ENCODE data around the gene ZNF391. TPM values are rescaled to one million over a fixed set of nuclear protein-coding genes. Genes with fewer than 3 reads are reported as not detected.
A peak's percentile ranks its signal among the peaks of the same experiment; 100 is the strongest.

The ZNF391 gene
- 8.3 TPM for total RNA-seq (ENCODE audit: unreplicated experiment)
- long read RNA-seq: 0 reads

DNA sequence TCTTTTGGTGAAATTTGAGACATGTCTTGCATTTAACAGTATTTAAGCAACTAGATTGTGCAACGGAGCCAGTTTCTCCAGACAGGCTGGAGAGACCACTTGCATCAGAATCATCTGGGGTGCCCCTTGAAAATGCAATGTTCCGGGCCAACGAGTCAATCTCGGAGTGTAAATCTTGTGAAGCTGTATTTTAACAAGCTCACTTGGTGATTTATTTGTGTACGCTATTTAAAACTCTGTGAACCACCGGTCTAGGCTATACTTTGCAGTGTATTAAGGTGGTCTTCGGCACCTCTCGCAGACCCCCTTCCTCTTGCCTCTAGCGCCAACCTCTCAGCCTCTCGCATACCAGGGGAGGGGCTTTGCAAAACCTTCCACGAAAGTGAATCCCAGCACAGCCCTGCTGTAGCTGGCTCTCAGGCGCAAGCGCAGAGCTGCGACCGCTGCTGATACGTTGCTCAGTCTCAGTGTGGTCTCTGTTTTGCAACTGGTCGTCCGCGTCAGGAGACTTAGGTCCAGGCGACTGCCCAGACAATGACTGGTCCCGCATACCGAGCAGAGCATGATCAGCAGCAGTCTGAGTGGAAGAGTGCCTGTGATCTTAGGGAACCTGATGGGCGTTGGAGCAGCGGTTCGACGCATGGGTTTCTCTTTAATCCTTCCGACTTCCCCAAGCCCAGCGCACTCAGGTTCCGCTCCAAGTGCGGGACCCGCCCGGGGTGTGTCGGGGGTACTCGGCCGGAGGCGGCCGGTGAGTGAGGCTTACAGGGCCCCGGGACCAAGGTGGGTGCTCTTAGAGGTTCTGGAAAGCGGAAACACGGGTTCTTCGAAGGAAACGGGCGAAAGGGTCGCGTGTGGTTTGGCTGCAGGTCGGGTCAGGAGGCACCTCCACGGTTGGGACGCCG is at the start of gene ZNF391:
ZNF391 (plus strand) TSS at position 467 of the 905 bp plus-strand sequence. CDS start 11,612 bp downstream, outside the sequence.
- H3K9me3 Mint-ChIP-seq (ENCODE audit: unreplicated experiment): no peaks in the 10 kb centered on the region
- H3K4me1 Mint-ChIP-seq (ENCODE audit: low read depth, unreplicated experiment): peaks cover 2% of the 10 kb centered on the region
- peak; percentile 83 for DNase-seq
- H3K4me3 Mint-ChIP-seq (ENCODE audit: unreplicated experiment): peak within 1 kb of the TSS; percentile 94
- H3K27me3 Mint-ChIP-seq (ENCODE audit: unreplicated experiment): peaks cover 2% of the 10 kb centered on the region
- H3K27ac Mint-ChIP-seq (ENCODE audit: unreplicated experiment): peak within 1 kb of the TSS; percentile 96
- H3K36me3 Mint-ChIP-seq (ENCODE audit: unreplicated experiment): peaks cover 7% of the 10 kb centered on the region
- TF ChIP-seq, protein P1, sequence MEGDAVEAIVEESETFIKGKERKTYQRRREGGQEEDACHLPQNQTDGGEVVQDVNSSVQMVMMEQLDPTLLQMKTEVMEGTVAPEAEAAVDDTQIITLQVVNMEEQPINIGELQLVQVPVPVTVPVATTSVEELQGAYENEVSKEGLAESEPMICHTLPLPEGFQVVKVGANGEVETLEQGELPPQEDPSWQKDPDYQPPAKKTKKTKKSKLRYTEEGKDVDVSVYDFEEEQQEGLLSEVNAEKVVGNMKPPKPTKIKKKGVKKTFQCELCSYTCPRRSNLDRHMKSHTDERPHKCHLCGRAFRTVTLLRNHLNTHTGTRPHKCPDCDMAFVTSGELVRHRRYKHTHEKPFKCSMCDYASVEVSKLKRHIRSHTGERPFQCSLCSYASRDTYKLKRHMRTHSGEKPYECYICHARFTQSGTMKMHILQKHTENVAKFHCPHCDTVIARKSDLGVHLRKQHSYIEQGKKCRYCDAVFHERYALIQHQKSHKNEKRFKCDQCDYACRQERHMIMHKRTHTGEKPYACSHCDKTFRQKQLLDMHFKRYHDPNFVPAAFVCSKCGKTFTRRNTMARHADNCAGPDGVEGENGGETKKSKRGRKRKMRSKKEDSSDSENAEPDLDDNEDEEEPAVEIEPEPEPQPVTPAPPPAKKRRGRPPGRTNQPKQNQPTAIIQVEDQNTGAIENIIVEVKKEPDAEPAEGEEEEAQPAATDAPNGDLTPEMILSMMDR (IDR thresholded peaks at IDR 0.05; ENCODE audit: partially characterized antibody, unreplicated experiment): no peak

DNA sequence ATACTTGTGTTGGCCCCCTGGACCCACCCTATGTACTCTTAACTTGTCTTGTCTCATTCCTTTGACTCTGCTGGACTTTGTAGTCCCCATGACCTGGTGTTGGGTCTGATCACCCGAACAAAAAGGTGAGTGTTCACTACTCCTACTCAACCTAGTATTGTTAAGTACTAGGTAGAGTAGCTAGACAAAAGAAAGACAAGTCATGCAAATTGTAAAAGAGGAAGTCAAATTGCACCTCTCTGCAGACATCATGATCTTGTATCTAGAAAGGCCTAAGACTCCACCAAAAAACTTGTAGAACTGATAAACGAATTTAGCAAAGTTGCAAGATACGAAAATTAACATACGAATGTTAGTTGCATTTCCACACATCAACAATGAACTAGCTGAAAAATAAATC is 35.7 kb upstream of the ZNF391 start:
- no peaks in the 10 kb centered on the region for H3K27me3 Mint-ChIP-seq (ENCODE audit: unreplicated experiment)
- H3K4me1 Mint-ChIP-seq (ENCODE audit: low read depth, unreplicated experiment): no peaks in the 10 kb centered on the region
- H3K4me3 Mint-ChIP-seq (ENCODE audit: unreplicated experiment): no peak overlapping the region
- no peaks in the 10 kb centered on the region for H3K36me3 Mint-ChIP-seq (ENCODE audit: unreplicated experiment)
- TF ChIP-seq, protein P1 (IDR thresholded peaks at IDR 0.05; ENCODE audit: partially characterized antibody, unreplicated experiment): no peak
- no peak for DNase-seq
- peaks cover 3% of the 10 kb centered on the region for H3K9me3 Mint-ChIP-seq (ENCODE audit: unreplicated experiment)
- no peak overlapping the region for H3K27ac Mint-ChIP-seq (ENCODE audit: unreplicated experiment)

- Mint-ChIP-seq H3K9me3 (ENCODE audit: unreplicated experiment) (peaks cover 2% of the 10 kb centered on the region), H3K27ac (ENCODE audit: unreplicated experiment) (no peak overlapping the region), H3K36me3 (ENCODE audit: unreplicated experiment) (peaks cover 29% of the 10 kb centered on the region), H3K4me1 (ENCODE audit: low read depth, unreplicated experiment) (no peaks in the 10 kb centered on the region), H3K27me3 (ENCODE audit: unreplicated experiment) (no peaks in the 10 kb centered on the region), H3K4me3 (ENCODE audit: unreplicated experiment) (no peak overlapping the region)
- no peak for DNase-seq
- TF ChIP-seq, protein P1 (IDR thresholded peaks at IDR 0.05; ENCODE audit: partially characterized antibody, unreplicated experiment): no peak
These were observed 29.8 kb upstream of the ZNF391 start for GRCh38 chr6:27358786-27359185.

- no peak for DNase-seq
- Mint-ChIP-seq H3K36me3 (ENCODE audit: unreplicated experiment) (peaks cover 29% of the 10 kb centered on the region), H3K9me3 (ENCODE audit: unreplicated experiment) (peaks cover 2% of the 10 kb centered on the region), H3K27ac (ENCODE audit: unreplicated experiment) (no peak overlapping the region), H3K27me3 (ENCODE audit: unreplicated experiment) (no peaks in the 10 kb centered on the region), H3K4me3 (ENCODE audit: unreplicated experiment) (no peak overlapping the region), H3K4me1 (ENCODE audit: low read depth, unreplicated experiment) (no peaks in the 10 kb centered on the region)
- TF ChIP-seq, protein P1 (IDR thresholded peaks at IDR 0.05; ENCODE audit: partially characterized antibody, unreplicated experiment): no peak
These were observed 29.3 kb upstream of the ZNF391 start for GRCh38 chr6:27359231-27359630.

DNA sequence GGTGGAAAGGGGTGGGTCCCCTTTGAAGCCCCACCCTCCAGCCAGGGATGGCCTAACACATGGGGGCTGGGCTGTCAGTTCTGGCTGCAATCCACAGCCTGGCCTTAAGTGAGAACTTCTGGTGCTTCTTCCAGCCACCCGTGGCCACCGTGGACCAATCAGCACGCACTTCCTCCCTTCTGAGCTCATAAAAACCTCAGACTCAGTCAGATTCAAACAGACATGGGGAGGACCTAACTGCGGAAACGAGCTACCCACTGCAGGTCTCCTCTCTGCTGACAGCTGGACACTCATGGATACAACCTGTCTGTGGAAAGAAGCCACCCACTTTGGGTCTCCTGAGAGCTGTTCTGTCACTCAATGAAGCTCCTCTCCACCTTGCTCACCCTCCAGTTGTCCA is 20.4 kb upstream of the ZNF391 start:
- Mint-ChIP-seq H3K36me3 (ENCODE audit: unreplicated experiment) (peaks cover 7% of the 10 kb centered on the region), H3K9me3 (ENCODE audit: unreplicated experiment) (no peaks in the 10 kb centered on the region), H3K27ac (ENCODE audit: unreplicated experiment) (no peak overlapping the region), H3K4me1 (ENCODE audit: low read depth, unreplicated experiment) (no peaks in the 10 kb centered on the region), H3K27me3 (ENCODE audit: unreplicated experiment) (no peaks in the 10 kb centered on the region), H3K4me3 (ENCODE audit: unreplicated experiment) (no peak overlapping the region)
- TF ChIP-seq, protein P1 (IDR thresholded peaks at IDR 0.05; ENCODE audit: partially characterized antibody, unreplicated experiment): no peak
- DNase-seq: no peak

Measured in glutamatergic neuron (in vitro differentiated cells).